GM18909 (cell line): ENCODE measurements around the gene MN1.

Source experiments
- ATAC-seq: cut with Tn5 transposase; IDR thresholded peaks from one replicate; pipeline ENCODE4 v1.9.1; 2021; ENCODE audit warnings: mild to moderate bottlenecking; ENCODE audit not compliant: unreplicated experiment, poor library complexity

Gene MN1

DNA sequence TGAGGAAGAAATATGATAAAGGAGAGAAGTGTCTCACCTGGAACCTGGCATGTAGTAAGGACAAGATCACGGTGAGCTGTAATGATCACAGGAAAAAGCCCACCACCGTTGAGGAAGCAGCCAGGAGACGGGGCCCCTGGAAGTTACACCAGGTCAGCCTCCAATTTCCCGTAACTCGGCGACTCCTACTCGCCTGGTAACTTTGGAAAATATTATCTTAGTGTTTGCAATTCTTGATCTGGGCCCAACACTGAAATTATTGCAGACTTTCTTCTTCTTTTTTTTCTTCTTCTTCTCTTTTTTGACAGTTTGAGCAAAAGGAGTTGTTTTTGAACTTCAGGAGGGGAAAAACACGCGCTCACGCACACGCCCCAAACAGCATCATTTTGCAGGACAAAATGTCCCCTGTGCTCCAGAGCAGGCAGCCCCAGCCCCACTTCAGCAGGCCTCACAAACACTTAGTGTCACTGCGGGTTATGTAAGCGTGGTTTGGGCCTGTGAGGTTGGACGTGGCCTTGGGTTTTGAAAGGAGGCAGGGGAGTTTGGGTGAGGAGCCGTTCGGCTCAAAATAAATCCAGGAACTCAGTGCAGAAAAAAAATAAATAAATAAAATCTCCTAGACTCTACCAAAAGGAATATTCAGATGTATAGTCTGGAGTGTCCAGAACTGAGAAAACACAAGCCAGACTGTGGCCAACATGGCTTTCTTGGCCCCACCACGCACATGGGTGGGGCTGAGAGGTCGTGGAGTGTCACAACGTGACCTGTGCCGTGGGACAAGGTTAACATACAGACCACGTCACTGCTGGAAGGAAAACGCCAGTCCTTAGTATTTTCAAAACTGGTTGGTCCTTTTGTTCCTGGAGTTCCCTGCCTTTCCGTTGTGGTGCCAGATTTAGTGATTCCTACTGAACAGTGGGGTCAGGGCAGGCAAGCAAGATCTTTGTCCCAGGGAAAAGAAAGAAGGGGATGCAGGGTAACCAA, 26.3 kb upstream of the MN1 start:
- no peak for ATAC-seq

DNA sequence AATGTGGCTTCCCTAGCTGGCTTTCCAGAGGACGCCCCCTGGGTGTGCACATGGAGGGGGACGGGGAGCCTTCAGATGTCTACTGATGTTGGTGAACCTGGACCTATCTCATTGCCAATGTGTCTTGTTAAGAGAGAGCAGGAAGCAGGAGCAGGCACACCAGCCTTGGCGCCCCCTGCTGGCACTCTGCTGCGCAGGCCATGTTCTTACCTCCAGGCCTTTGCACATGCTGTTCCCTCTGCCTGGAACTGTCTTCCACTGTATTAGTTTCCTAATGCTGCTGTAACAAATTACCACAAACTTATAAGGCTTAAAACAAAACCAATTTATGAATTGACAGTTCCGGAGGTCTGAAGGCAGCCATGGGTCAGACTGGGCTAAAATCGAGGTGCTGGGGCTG, 23.6 kb upstream of the MN1 start:
- ATAC-seq: no peak

DNA sequence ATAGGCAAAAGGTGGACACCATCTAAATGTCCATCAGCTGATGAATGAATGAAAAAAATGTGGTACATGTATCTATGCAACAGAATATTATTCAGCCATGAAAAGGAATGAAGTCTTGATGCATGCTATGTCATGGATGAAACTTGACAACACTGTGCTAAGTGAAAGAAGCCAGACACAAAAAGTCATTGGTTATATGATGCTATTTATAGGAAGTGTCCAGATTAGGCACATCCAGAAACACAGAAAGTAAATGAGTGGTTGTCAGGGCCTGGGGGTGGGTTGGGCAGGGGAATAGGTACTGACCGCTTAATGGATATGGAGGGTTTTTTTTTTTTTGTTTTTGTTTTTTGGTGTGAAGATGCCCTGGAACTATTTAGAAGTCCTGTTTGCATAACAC, 21.7 kb upstream of the MN1 start:
- no peak for ATAC-seq

GRCh38 chr22:27820896-27821866, 19.6 kb upstream of the MN1 start:
- no peak for ATAC-seq

- no peak for ATAC-seq
These were observed 15.0 kb upstream of the MN1 start for GRCh38 chr22:27816552-27816951.

GRCh38 chr22:27815826-27816530, 14.4 kb upstream of the MN1 start:
- ATAC-seq: no peak

DNA sequence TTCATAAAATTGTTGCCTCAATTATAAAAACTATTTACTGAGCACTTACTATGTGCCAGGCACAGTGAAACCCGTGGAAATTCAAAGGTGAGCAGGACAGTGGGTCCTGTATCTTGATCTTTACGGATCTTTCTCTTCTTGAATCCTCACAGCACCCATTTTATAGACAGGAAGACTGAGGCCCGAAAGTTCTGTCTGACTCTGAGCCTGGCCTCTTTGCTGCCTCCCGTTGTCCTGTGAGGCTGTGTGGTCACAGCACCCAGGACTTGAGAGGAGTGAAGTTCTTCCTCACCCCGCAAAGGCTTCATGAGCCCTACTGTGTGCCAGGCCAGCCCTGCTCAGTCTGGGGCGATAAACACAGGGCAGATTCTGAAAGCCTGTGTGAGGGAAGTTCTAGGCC, 13.4 kb upstream of the MN1 start:
- ATAC-seq: no peak

DNA sequence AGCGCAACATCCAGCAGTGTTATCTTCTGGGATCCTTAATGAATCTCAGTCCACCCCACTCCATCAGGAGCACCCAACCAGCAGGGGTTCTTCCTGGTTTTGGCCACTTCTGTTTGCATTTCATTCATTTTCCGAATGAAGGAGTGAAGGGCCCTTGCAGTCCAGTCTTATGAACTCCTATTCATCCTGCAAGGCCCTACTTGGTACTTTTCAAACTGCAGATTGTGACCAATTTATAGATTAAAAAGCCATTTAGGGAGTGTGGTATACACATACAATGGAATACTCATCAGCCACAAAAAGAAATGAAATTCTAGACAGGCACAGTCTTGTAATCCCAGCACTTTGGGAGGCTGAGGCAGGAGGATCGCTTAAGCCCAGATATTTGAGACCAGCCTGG, 10.2 kb upstream of the MN1 start:
- ATAC-seq: no peak

DNA sequence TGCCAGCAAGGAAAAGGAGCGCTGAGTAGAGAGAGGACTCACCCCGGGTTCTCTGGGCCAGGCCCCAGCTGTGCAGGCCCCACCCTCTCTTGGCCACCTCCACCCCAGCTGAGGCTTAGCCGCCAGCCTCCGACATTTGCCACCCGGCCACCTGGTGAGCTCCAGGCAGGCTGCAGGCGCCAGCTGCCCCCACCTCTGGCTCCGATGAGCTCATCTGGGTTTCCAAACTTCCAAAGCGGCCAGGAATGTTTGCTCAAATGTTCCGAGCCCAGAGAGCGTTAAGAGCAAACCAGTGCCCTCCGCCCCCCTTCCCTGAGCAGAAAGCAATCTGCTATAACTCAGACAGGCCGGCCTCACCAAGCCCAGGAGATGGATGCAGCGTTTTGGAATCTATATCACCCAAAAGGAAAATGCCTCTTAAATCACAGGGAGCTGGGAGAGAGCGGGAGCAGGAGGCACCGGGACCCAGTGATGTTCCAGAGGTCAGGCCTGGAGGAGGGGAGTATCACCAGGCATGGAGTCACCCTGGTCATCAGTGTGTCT, 9.1 kb upstream of the MN1 start:
- ATAC-seq: no peak

DNA sequence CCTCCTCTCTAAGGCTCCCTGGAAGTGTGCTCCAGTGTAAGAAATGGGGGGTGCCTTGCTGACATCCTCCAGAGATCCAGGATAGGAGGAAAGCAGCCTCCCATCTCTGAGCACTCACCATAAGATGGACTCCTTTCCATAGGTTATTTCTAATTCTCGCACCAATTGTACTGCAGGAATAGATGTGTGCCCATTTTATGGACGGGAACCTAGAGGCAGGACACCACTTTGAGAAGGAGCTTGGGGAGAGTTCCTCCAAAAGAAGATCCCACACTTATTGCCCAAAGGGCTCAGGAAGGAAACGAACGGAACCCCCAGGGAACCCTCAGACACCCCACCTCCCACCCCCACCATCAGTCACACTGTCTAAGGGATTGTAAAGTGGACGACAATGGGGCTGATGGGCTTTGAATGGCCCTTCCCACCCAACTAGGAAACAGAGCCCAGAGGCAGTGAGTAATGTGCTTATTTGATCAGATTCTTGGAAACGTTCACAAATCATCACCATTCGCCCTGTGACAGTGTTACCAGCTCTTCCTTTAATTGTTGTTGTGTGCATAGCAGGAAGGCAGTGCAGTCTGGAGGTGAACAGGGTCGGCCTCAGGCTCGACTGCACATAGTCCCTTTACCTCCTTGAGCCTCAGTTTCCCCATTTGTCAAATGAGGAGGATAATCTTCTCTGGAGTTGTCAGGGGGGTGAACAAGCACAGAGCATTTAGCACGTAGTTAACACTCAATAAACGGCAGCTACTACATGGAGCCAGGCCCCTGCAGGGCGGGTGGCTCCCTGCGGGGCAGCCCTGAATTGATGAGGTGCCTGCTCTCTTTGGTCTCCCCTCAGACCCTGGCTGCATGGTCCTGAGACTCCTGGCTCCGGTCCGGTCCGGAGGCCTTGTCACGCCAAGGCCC, 8.4 kb upstream of the MN1 start:
- ATAC-seq: no peak

- no peak for ATAC-seq
These were observed 7.7 kb upstream of the MN1 start for GRCh38 chr22:27809226-27809603.

- no peak for ATAC-seq
These were observed 7.1 kb upstream of the MN1 start for GRCh38 chr22:27808451-27809225.

- no peak for ATAC-seq
These were observed 4.3 kb upstream of the MN1 start for GRCh38 chr22:27805841-27806240.

DNA sequence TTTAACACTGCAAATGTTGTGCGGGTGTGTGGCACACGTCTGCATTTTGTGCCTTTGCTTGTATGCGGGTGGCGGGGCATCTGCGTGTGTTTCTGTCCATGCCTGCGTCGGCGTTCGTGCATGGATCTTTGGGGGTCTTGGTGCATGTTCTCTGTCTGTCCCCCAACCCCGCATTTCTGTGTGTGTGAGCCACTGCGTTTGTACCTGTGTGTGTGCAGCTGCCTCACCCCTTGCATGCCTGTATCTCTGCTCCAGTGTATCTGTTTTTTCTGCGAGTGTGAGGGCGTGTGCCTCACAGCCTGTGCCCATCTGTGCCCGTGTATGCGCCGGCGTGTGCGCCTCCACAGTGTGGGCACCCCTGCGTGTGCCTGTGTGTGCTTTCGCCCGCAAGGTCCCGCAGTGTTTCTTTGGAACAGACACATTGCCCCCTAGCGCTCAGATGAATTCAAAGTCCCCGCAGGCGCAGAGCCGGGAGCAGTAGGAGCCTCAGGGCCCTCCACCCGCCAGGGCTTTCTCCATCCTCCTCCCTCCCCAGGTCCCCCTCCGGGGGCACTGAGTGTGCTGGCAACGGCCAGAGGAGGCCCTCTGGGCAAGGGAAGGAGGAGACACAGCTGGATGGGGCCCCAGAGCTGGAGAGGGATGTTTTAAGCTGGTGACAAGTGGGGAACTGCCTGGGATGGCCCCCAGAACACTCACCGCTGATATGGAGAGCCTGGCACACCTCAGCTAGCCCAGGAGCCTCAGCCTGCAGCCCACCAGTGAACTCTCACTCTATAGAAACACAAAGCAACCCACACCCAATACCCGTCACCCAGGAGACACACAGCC, 3.1 kb upstream of the MN1 start:
- no peak for ATAC-seq

GRCh38 chr22:27803841-27804415, 2.4 kb upstream of the MN1 start:
- no peak for ATAC-seq

DNA sequence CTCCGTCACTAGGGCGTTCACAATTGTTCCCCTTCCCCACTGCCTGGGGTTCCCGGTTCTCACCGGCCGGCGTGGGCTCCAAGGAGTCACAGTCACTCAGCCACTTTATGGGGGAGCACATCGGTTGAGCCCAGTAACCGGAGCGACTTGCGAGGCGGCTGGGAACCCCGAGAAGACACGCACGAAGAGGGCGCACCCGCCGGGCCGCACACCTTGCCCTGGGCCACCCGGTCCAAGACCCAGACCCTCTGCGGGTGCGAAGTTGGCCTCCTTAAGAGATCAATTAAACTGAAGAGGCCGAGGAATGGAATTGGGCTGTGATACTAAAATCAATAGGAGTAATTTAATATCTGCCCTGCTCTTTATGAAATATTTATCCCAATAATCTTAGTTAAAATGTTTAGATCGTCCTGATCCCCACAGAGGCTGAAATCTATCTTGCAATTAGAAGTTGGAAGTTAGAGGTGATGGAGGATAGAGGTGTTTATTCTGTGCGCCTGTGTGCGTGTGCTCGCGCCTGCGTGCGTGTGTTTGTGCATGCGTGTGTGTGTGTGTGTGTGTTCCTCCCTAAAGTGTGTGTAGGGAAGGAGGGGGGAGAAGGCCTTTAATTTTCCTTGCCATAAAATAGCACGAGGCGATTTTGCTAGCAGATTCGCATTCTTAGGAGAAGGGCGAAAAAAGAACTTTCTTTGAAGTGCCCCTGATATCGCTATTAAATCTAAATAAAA, 954 bp upstream of the MN1 start:
- ATAC-seq: no peak

- ATAC-seq: no peak
These were observed 347 bp downstream of the MN1 start for GRCh38 chr22:27801202-27801615.
